ENCODE data around the gene LEMD1. TPM values are rescaled to one million over a fixed set of nuclear protein-coding genes. Genes with fewer than 3 reads are reported as not detected.
A peak's percentile ranks its signal among the peaks of the same experiment; 100 is the strongest.

Gene LEMD1
- total RNA-seq, 4 donors from 2014 or later, result not detected

GRCh38 chr1:205356440-205357139 is 65.3 kb downstream of the LEMD1 start, which contains the start of gene KLHDC8A:
TSS of gene KLHDC8A (minus strand) at chr1:205356922. CDS start at chr1:205343604, 13,318 bp downstream.
- no peak for DNase-seq (ENCODE audit: extremely low spot score)
- peaks cover 0 to 13% (median 11%) of the 10 kb centered on the region in 4 donors for H3K4me1 ChIP-seq
- H3K9me3 ChIP-seq, result no peaks in the 10 kb centered on the region
- no peaks in the 10 kb centered on the region for H3K36me3 ChIP-seq
- H3K4me3 ChIP-seq, result peak within 1 kb of the TSS in 2 of 4 donors; percentile 0 to 12
- H3K27me3 ChIP-seq, result peaks cover 0 to 23% (median 0%) of the 10 kb centered on the region in 4 donors
- intact Hi-C loops (cut with DNase I), result loop anchor here (5.0 kb wide), 1 partner anchor 76 kb away; no protein-coding TSS in a partner anchor
- TF ChIP-seq EP300 (IDR thresholded peaks at IDR 0.05) (no peak), POLR2AphosphoS5 (IDR thresholded peaks at IDR 0.05) (no peak), POLR2A (IDR thresholded peaks at IDR 0.05; ENCODE audit: low read depth) (no peak), CTCF (IDR thresholded peaks at IDR 0.05) (no peak)
- 41% methylated on average over 12 of the region's 20 CpGs for WGBS
- no peak within 1 kb of the TSS for H3K27ac ChIP-seq (replicated peaks in 1 of 4)

GRCh38 chr1:205355075-205355453 is 66.8 kb downstream of the LEMD1 start:
- peaks cover 0 to 13% (median 11%) of the 10 kb centered on the region in 4 donors for H3K4me1 ChIP-seq
- peaks cover 0 to 28% (median 0%) of the 10 kb centered on the region in 4 donors for H3K27me3 ChIP-seq
- no peak overlapping the region for H3K4me3 ChIP-seq
- no peak for DNase-seq (ENCODE audit: extremely low spot score)
- H3K9me3 ChIP-seq, result no peaks in the 10 kb centered on the region
- intact Hi-C loops (cut with DNase I), result loop anchor here (5.0 kb wide), 1 partner anchor 77 kb away; no protein-coding TSS in a partner anchor
- no peak for TF ChIP-seq POLR2AphosphoS5 (IDR thresholded peaks at IDR 0.05)
- TF ChIP-seq EP300 (IDR thresholded peaks at IDR 0.05), result no peak
- TF ChIP-seq POLR2A (IDR thresholded peaks at IDR 0.05; ENCODE audit: low read depth), result no peak
- TF ChIP-seq CTCF (IDR thresholded peaks at IDR 0.05), result no peak
- H3K27ac ChIP-seq (replicated peaks in 1 of 4), result no peak overlapping the region
- WGBS, result 80% methylated on average over 3 of the region's 3 CpGs
- H3K36me3 ChIP-seq, result no peaks in the 10 kb centered on the region

GRCh38 chr1:205354259-205355074 is 67.4 kb downstream of the LEMD1 start:
- Histone ChIP-seq H3K27ac (replicated peaks in 1 of 4) (no peak overlapping the region), H3K4me1 (peaks cover 0 to 13% (median 11%) of the 10 kb centered on the region in 4 donors), H3K27me3 (peaks cover 0 to 30% (median 0%) of the 10 kb centered on the region in 4 donors), H3K36me3 (no peaks in the 10 kb centered on the region), H3K4me3 (no peak overlapping the region), H3K9me3 (no peaks in the 10 kb centered on the region)
- 37% methylated on average over 5 of the region's 5 CpGs for WGBS
- intact Hi-C loops (cut with DNase I), result loop anchor here (5.0 kb wide), 3 partner anchors 78 to 168 kb away; no protein-coding TSS in a partner anchor
- TF ChIP-seq POLR2AphosphoS5 (IDR thresholded peaks at IDR 0.05) (no peak), EP300 (IDR thresholded peaks at IDR 0.05) (no peak), CTCF (IDR thresholded peaks at IDR 0.05) (peak; percentile 82 to 90 (median 83)), POLR2A (IDR thresholded peaks at IDR 0.05; ENCODE audit: low read depth) (no peak)
- DNase-seq (ENCODE audit: extremely low spot score), result no peak

GRCh38 chr1:205353612-205354011 is 68.2 kb downstream of the LEMD1 start:
- WGBS, result 94% methylated on average over 6 of the region's 6 CpGs
- no peak overlapping the region for H3K4me3 ChIP-seq
- no peak for DNase-seq (ENCODE audit: extremely low spot score)
- no peaks in the 10 kb centered on the region for H3K36me3 ChIP-seq
- TF ChIP-seq POLR2A (IDR thresholded peaks at IDR 0.05; ENCODE audit: low read depth) (no peak), CTCF (IDR thresholded peaks at IDR 0.05) (no peak), POLR2AphosphoS5 (IDR thresholded peaks at IDR 0.05) (no peak), EP300 (IDR thresholded peaks at IDR 0.05) (no peak)
- no peaks in the 10 kb centered on the region for H3K9me3 ChIP-seq
- no peak overlapping the region for H3K27ac ChIP-seq (replicated peaks in 1 of 4)
- peaks cover 0 to 39% (median 0%) of the 10 kb centered on the region in 4 donors for H3K27me3 ChIP-seq
- intact Hi-C loops (cut with DNase I), result loop anchor here (5.0 kb wide), 2 partner anchors 134 to 169 kb away; no protein-coding TSS in a partner anchor
- peaks cover 0 to 13% (median 11%) of the 10 kb centered on the region in 4 donors for H3K4me1 ChIP-seq
